Measurements from ENCODE around the gene VTA1.

- no peak for TF ChIP-seq CTCF (IDR thresholded peaks at IDR 0.05; ENCODE audit: insufficient read depth, low read depth, low read length)
- TF ChIP-seq EZH2 (IDR thresholded peaks at IDR 0.05; ENCODE audit: insufficient read depth, low read length), result no peak
Observed at GRCh38 chr6:142200846-142201628, 54.0 kb downstream of the VTA1 start.
